SK-N-SH treated with all-trans-retinoic acid at 6 μM for 48 hours (cell line): Measurements from ENCODE around the gene PSMD8.

ENCODE experiments used
- ATAC-seq: fragments of 200-7000 bp; cut with Tn5 transposase; 3 replicates; pipeline ENCODE4 v1.9.1; 2020; ENCODE audit warnings: mild to moderate bottlenecking, moderate library complexity
- ARNTL ChIP-seq: fragments of 450-650 bp; formaldehyde crosslinking; IDR thresholded peaks from 2 replicates; pipeline ENCODE4 v1.5.0; 2020; ENCODE audit warnings: low read depth, mild to moderate bottlenecking, moderate library complexity, borderline replicate concordance
- BACH2 ChIP-seq: fragments of 250-450 bp; sonication (Bioruptor Pico); IDR thresholded peaks from 2 replicates; pipeline ENCODE4 v1.9.0; 2021; ENCODE audit warnings: mild to moderate bottlenecking, borderline replicate concordance
- CREB5 ChIP-seq: fragments of 250-450 bp; sonication (Bioruptor Pico); IDR thresholded peaks from 2 replicates; pipeline ENCODE4 v1.5.1; 2020; ENCODE audit warnings: low read depth, mild to moderate bottlenecking, moderate library complexity
- CSDC2 ChIP-seq: fragments of 250-450 bp; sonication (Bioruptor Pico); IDR thresholded peaks from 2 replicates; pipeline ENCODE4 v1.5.0; 2020; ENCODE audit warnings: mild to moderate bottlenecking, moderate library complexity
- CSRNP3 ChIP-seq: fragments of 250-450 bp; sonication (Bioruptor Pico); IDR thresholded peaks from 2 replicates; pipeline ENCODE4 v1.5.1; 2021; ENCODE audit warnings: mild to moderate bottlenecking, moderate library complexity
- ESRRG ChIP-seq: fragments of 250-450 bp; sonication (Bioruptor Pico); IDR thresholded peaks from 2 replicates; pipeline ENCODE4 v1.6.1; 2021; ENCODE audit warnings: mild to moderate bottlenecking
- GLIS3 ChIP-seq: fragments of 250-450 bp; sonication (Bioruptor Pico); IDR thresholded peaks from 2 replicates; pipeline ENCODE4 v1.5.0; 2020; ENCODE audit warnings: mild to moderate bottlenecking, moderate library complexity
- ISL1 ChIP-seq: fragments of 250-450 bp; sonication (Bioruptor Pico); IDR thresholded peaks from 2 replicates; pipeline ENCODE4 v2.1.2; 2022; ENCODE audit warnings: mild to moderate bottlenecking, moderate library complexity
- OSR1 ChIP-seq: fragments of 250-450 bp; sonication (Bioruptor Pico); IDR thresholded peaks from 2 replicates; pipeline ENCODE4 v1.8.0; 2022; ENCODE audit warnings: moderate library complexity, mild to moderate bottlenecking, inconsistent platforms
- PATZ1 ChIP-seq: fragments of 250-450 bp; sonication (Bioruptor Pico); IDR thresholded peaks from 2 replicates; pipeline ENCODE4 v1.8.0; 2020; ENCODE audit warnings: mild to moderate bottlenecking, moderate library complexity, borderline replicate concordance
- PPARA ChIP-seq: fragments of 250-450 bp; sonication (Bioruptor Pico); IDR thresholded peaks from 2 replicates; pipeline ENCODE4 v1.5.0; 2020; ENCODE audit warnings: mild to moderate bottlenecking, borderline replicate concordance
- RARB ChIP-seq: fragments of 250-450 bp; sonication (Bioruptor Pico); IDR thresholded peaks from 2 replicates; pipeline ENCODE4 v1.8.0; 2021; ENCODE audit warnings: mild to moderate bottlenecking, moderate library complexity
- SNAI2 ChIP-seq: fragments of 250-450 bp; sonication (Bioruptor Pico); IDR thresholded peaks from 2 replicates; pipeline ENCODE4 v1.5.0; 2020; ENCODE audit warnings: mild to moderate bottlenecking, moderate library complexity
- TCF4 ChIP-seq: fragments of 250-450 bp; sonication (Bioruptor Pico); IDR thresholded peaks from 2 replicates; pipeline ENCODE4 v1.8.0; 2021; ENCODE audit warnings: mild to moderate bottlenecking, moderate library complexity, borderline replicate concordance
- TOX ChIP-seq: fragments of 250-450 bp; sonication (Bioruptor Pico); IDR thresholded peaks from 2 replicates; pipeline ENCODE4 v1.8.0; 2021; ENCODE audit warnings: mild to moderate bottlenecking, moderate library complexity, borderline replicate concordance
- TSHZ2 ChIP-seq: fragments of 250-450 bp; sonication (Bioruptor Pico); IDR thresholded peaks from 2 replicates; pipeline ENCODE4 v1.5.0; 2020; ENCODE audit warnings: mild to moderate bottlenecking, moderate library complexity
- ZC3H10 ChIP-seq: fragments of 250-450 bp; sonication (Bioruptor Pico); IDR thresholded peaks from 2 replicates; pipeline ENCODE4 v1.5.1; 2021; ENCODE audit warnings: mild to moderate bottlenecking, moderate library complexity
- ZFP3 ChIP-seq: fragments of 250-450 bp; sonication (Bioruptor Pico); IDR thresholded peaks from 2 replicates; pipeline ENCODE4 v1.5.0; 2020; ENCODE audit warnings: mild to moderate bottlenecking, moderate library complexity
- ZFP30 ChIP-seq: fragments of 450-650 bp; formaldehyde crosslinking; IDR thresholded peaks from 2 replicates; pipeline ENCODE4 v1.5.0; 2022; ENCODE audit warnings: mild to moderate bottlenecking, moderate library complexity
- ZNF565 ChIP-seq: fragments of 450-650 bp; formaldehyde crosslinking; conservative IDR thresholded peaks from 2 replicates; pipeline ENCODE4 v1.5.0; 2020; ENCODE audit warnings: low read depth, mild to moderate bottlenecking, moderate library complexity
- ZNF70 ChIP-seq: fragments of 450-650 bp; formaldehyde crosslinking; IDR thresholded peaks from 2 replicates; pipeline ENCODE4 v1.5.0; 2020; ENCODE audit warnings: mild to moderate bottlenecking, moderate library complexity
- ZNF8 ChIP-seq: fragments of 450-650 bp; formaldehyde crosslinking; IDR thresholded peaks from 2 replicates; pipeline ENCODE4 v1.5.0; 2020; ENCODE audit warnings: mild to moderate bottlenecking, moderate library complexity

The PSMD8 gene

GRCh38 chr19:38374332-38375097 lies at the start of gene PSMD8:
TSS of gene PSMD8 (plus strand) at chr19:38374571. CDS start at chr19:38374602, 31 bp downstream.
- TF ChIP-seq TSHZ2 (CRISPR knock-in tag), result peak; percentile 62; the same call in 1 of the 2 replicates
- TF ChIP-seq ZC3H10 (CRISPR knock-in tag), result no peak
- TF ChIP-seq ESRRG (CRISPR knock-in tag), result 0 out of 2 replicates have a peak, but pooled peaks have one; percentile 17
- TF ChIP-seq, all 23 proteins: peak for 2

DNA sequence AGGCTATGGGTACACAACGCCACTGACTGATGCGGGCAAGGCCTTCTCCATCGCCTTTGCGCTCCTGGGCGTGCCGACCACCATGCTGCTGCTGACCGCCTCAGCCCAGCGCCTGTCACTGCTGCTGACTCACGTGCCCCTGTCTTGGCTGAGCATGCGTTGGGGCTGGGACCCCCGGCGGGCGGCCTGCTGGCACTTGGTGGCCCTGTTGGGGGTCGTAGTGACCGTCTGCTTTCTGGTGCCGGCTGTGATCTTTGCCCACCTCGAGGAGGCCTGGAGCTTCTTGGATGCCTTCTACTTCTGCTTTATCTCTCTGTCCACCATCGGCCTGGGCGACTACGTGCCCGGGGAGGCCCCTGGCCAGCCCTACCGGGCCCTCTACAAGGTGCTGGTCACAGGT lies 47.8 kb upstream of the PSMD8 start:
- no peak for TF ChIP-seq ZNF70
- TF ChIP-seq TOX (CRISPR knock-in tag), result no peak
- TF ChIP-seq ISL1 (CRISPR knock-in tag), result no peak
- no peak for TF ChIP-seq ESRRG (CRISPR knock-in tag)
- TF ChIP-seq ARNTL (CRISPR knock-in tag), result no peak
- no peak for TF ChIP-seq CSRNP3 (CRISPR knock-in tag)
- TF ChIP-seq CREB5 (CRISPR knock-in tag), result no peak
- TF ChIP-seq TCF4 (CRISPR knock-in tag), result no peak
- no peak for TF ChIP-seq ZNF8 (CRISPR knock-in tag)
- no peak for TF ChIP-seq TSHZ2 (CRISPR knock-in tag)
- no peak for TF ChIP-seq ZC3H10 (CRISPR knock-in tag)
- no peak for TF ChIP-seq GLIS3 (CRISPR knock-in tag)
- TF ChIP-seq ZFP3, result no peak
- no peak for TF ChIP-seq CSDC2 (CRISPR knock-in tag)
- TF ChIP-seq PPARA (CRISPR knock-in tag), result no peak
- TF ChIP-seq OSR1 (CRISPR knock-in tag), result no peak
- TF ChIP-seq RARB (CRISPR knock-in tag), result no peak
- no peak for TF ChIP-seq ZFP30 (CRISPR knock-in tag)
- no peak for TF ChIP-seq PATZ1
- ATAC-seq, result no peak

More at GRCh38 chr19:38374332-38375097, at the start of gene PSMD8:
- ATAC-seq, result peak; percentile 98

- no peak for TF ChIP-seq ZC3H10 (CRISPR knock-in tag)
- no peak for TF ChIP-seq PATZ1
- TF ChIP-seq ARNTL (CRISPR knock-in tag), result no peak
- TF ChIP-seq CSRNP3 (CRISPR knock-in tag), result no peak
- TF ChIP-seq BACH2, result no peak
- TF ChIP-seq SNAI2 (CRISPR knock-in tag), result no peak
- TF ChIP-seq GLIS3 (CRISPR knock-in tag), result no peak
- TF ChIP-seq ZNF8 (CRISPR knock-in tag), result no peak
- no peak for TF ChIP-seq ZNF565 (CRISPR knock-in tag)
- no peak for TF ChIP-seq ESRRG (CRISPR knock-in tag)
- ATAC-seq, result no peak
Measured at GRCh38 chr19:38329651-38330050, 44.7 kb upstream of the PSMD8 start.
